Loucy (cell line): ENCODE results near the gene ACLY.

Source experiments
- CTCF ChIP-seq: fragments of 200-600 bp; sonication (generic); conservative IDR thresholded peaks from 2 replicates; pipeline ENCODE4 v1.5.1; 2014; ENCODE audit warnings: mild to moderate bottlenecking, antibody characterized with exemption, low read length
- EZH2phosphoT487 ChIP-seq: fragments of 200-600 bp; IDR thresholded peaks from 2 replicates; pipeline ENCODE4 v1.6.1; 2018; ENCODE audit warnings: antibody characterized with exemption, mild to moderate bottlenecking, moderate library complexity, borderline replicate concordance

- TF ChIP-seq CTCF, result no peak
- TF ChIP-seq EZH2phosphoT487, result no peak
Measured at GRCh38 chr17:41873559-41874292, 45.0 kb downstream of the ACLY start.
